Naive thymus-derived CD4-positive, alpha-beta T cell (primary cell): Measurements from ENCODE around the gene RXRB. TPM values are rescaled to one million over a fixed set of nuclear protein-coding genes. Genes with fewer than 3 reads are reported as not detected.
"Not testable (repeated sequence)": the region's sequence is repeated elsewhere in the genome, so short reads cannot be mapped to it uniquely, and the experiment has no call there.

Source experiments
- ATAC-seq: fragments of 150-1000 bp; cut with Tn5 transposase; 2 replicates; pipeline ENCODE4 v1.10.0; 2021; ENCODE audit warnings: mild to moderate bottlenecking, moderate library complexity
- CTCF ChIA-PET: fragments of 350-600 bp; sonication (Branson Sonifier 250); formaldehyde crosslinking; loops from one replicate; lab custom pipeline; 2021; ENCODE audit warnings: antibody characterized with exemption; lab: Charles Lee
- POLR2A ChIA-PET: fragments of 350-600 bp; sonication (Branson Sonifier 250); formaldehyde crosslinking; loops from one replicate; lab custom pipeline; 2021; ENCODE audit warnings: antibody characterized with exemption, inconsistent platforms; lab: Charles Lee
- DNase-seq, 9 donors: peaks; one replicate each; pipeline versions ENCODE4 v3.0.0 to v3.0.0-alpha.2; 2020 to 2022; ENCODE audit warnings: mixed read lengths in 1 of 9
- H3K27ac ChIP-seq: one replicate; pipeline ENCODE4 v1.7.0; 2013; ENCODE audit warnings: mild to moderate bottlenecking, low read depth, low read length, moderate library complexity
- H3K27me3 ChIP-seq, 2 donors: one replicate each; pipeline ENCODE4 v1.7.0; 2013; ENCODE audit warnings: low read length in 2 of 2, mild to moderate bottlenecking in 2 of 2, moderate library complexity in 2 of 2; ENCODE audit not compliant: control insufficient read depth in 2 of 2, insufficient read depth in 2 of 2
- H3K36me3 ChIP-seq, 3 experiments: 1 replicate in 2 of 3; 2 replicates in 1 of 3; pipeline ENCODE4 v1.7.0; 2013; ENCODE audit warnings: low read length in 3 of 3, mild to moderate bottlenecking in 3 of 3, moderate library complexity in 1 of 3; ENCODE audit not compliant: insufficient read depth in 3 of 3, control insufficient read depth in 2 of 3
- H3K4me1 ChIP-seq, 2 donors: one replicate each; pipeline ENCODE4 v1.7.0; 2013; ENCODE audit warnings: low read length in 2 of 2, mild to moderate bottlenecking in 2 of 2, moderate library complexity in 1 of 2; ENCODE audit not compliant: control insufficient read depth in 2 of 2, insufficient read depth in 2 of 2
- H3K4me3 ChIP-seq: 2 replicates; pipeline ENCODE4 v1.7.0; 2013; ENCODE audit warnings: mild to moderate bottlenecking, low read length
- H3K9me3 ChIP-seq, 3 experiments: 1 replicate in 2 of 3; 2 replicates in 1 of 3; pipeline ENCODE4 v1.7.0; 2013; ENCODE audit warnings: low read length in 3 of 3; ENCODE audit not compliant: control insufficient read depth in 2 of 3
- H3K27ac Mint-ChIP-seq, 9 donors: one replicate each; pipeline ENCODE4 v1.8.0; 2020 to 2022; ENCODE audit warnings: mixed read lengths in 9 of 9, mild to moderate bottlenecking in 8 of 9, moderate library complexity in 5 of 9, inconsistent platforms in 2 of 9
- H3K27me3 Mint-ChIP-seq, 5 donors: one replicate each; pipeline ENCODE4 v1.8.0; 2021 to 2022; ENCODE audit warnings: mixed read lengths in 5 of 5, mild to moderate bottlenecking in 1 of 5
- H3K36me3 Mint-ChIP-seq, 5 donors: one replicate each; pipeline ENCODE4 v1.8.0; 2020 to 2022; ENCODE audit warnings: mixed read lengths in 5 of 5, mild to moderate bottlenecking in 3 of 5, inconsistent platforms in 1 of 5
- H3K4me1 Mint-ChIP-seq, 7 donors: one replicate each; pipeline ENCODE4 v1.8.0; 2020 to 2022; ENCODE audit warnings: mixed read lengths in 7 of 7, mild to moderate bottlenecking in 3 of 7, inconsistent platforms in 1 of 7
- H3K4me3 Mint-ChIP-seq, 10 donors: one replicate each; pipeline ENCODE4 v1.8.0; 2020 to 2022; ENCODE audit warnings: mild to moderate bottlenecking in 10 of 10, mixed read lengths in 10 of 10, moderate library complexity in 6 of 10, inconsistent platforms in 2 of 10
- H3K9me3 Mint-ChIP-seq, 11 donors: one replicate each; pipeline ENCODE4 v1.8.0; 2020 to 2022; ENCODE audit warnings: mixed read lengths in 11 of 11, mild to moderate bottlenecking in 4 of 11, inconsistent platforms in 1 of 11, moderate library complexity in 1 of 11
- intact Hi-C, 2 donors: fragments of 100-400 bp; cut with micrococcal nuclease; formaldehyde crosslinking; loops; one replicate each; pipeline ENCODE4 v1.15.1; 2023
- polyA plus RNA-seq, 2 donors: library from polyadenylated mRNA; unstranded; fragments of 300-500 nt; fragmentation: Illumina TruSeq; gene quantifications; one replicate each; pipeline ENCODE4 v1.2.3, GENCODE V29; 2021
- total RNA-seq, 6 experiments: library from RNA in 5 of 6; stranded (reverse) in 5 of 6; gene quantifications; 1 replicate in 5 of 6; 2 replicates in 1 of 6; pipeline ENCODE4 v1.2.3 and lab custom pipeline; 2021 to 2026

The RXRB gene
- total and polyA plus RNA-seq, 7 experiments from 2014 or later, result 7.6 to 103 (median 71.2) TPM

- Mint-ChIP-seq H3K4me1 (no peaks in the 10 kb centered on the region), H3K9me3 (no peaks in the 10 kb centered on the region), H3K27me3 (peaks cover 23 to 58% (median 28%) of the 10 kb centered on the region in 5 donors), H3K4me3 (no peak overlapping the region), H3K27ac (no peak overlapping the region), H3K36me3 (no peaks in the 10 kb centered on the region)
- DNase-seq (no peak), ATAC-seq (no peak)
- Histone ChIP-seq H3K4me1 (no peaks in the 10 kb centered on the region), H3K9me3 (no peaks in the 10 kb centered on the region), H3K27me3 (no peaks in the 10 kb centered on the region), H3K36me3 (no peaks in the 10 kb centered on the region), H3K4me3 (no peak overlapping the region), H3K27ac (no peak overlapping the region)
- intact Hi-C loops, result no loop called here
- ChIA-PET POLR2A (interaction anchor here (1.4 kb wide), 2 partner anchors 14 to 27 kb away, joined by 4 to 5 read pairs; partner anchors contain the start of gene RING1), CTCF (interaction anchor here (1.6 kb wide), 1 partner anchor 13 kb away, joined by 5 read pairs; no protein-coding TSS in a partner anchor)
Observed at GRCh38 chr6:33235221-33235634, 34.8 kb upstream of the RXRB start.

- H3K4me3 ChIP-seq, DNase-seq, H3K4me1 ChIP-seq, H3K9me3 Mint-ChIP-seq, H3K27me3 ChIP-seq, ATAC-seq, H3K4me3 Mint-ChIP-seq, H3K36me3 Mint-ChIP-seq, intact Hi-C loops, H3K9me3 ChIP-seq, H3K27ac Mint-ChIP-seq, POLR2A ChIA-PET, H3K27ac ChIP-seq, H3K4me1 Mint-ChIP-seq, H3K36me3 ChIP-seq: not testable (repeated sequence)
- peaks cover 19 to 74% (median 29%) of the 10 kb centered on the region in 5 donors for H3K27me3 Mint-ChIP-seq
- CTCF ChIA-PET, result interaction anchor here (0.6 kb wide), 1 partner anchor 402 kb away, joined by 5 read pairs; no protein-coding TSS in a partner anchor
Observed at GRCh38 chr6:33226503-33227120, 26.1 kb upstream of the RXRB start.

GRCh38 chr6:33217681-33218080 is 17.2 kb upstream of the RXRB start:
- no peak for ATAC-seq
- no peaks in the 10 kb centered on the region for H3K9me3 ChIP-seq
- peaks cover 12 to 19% (median 15%) of the 10 kb centered on the region in 7 donors for H3K4me1 Mint-ChIP-seq
- no peak overlapping the region for H3K4me3 ChIP-seq
- H3K9me3 Mint-ChIP-seq, result peaks cover 0 to 1% (median 0%) of the 10 kb centered on the region in 11 donors
- peaks cover 3 to 12% of the 10 kb centered on the region in 2 donors for H3K4me1 ChIP-seq
- peaks cover 22 to 60% (median 24%) of the 10 kb centered on the region in 5 donors for H3K27me3 Mint-ChIP-seq
- no peak overlapping the region for H3K27ac ChIP-seq
- H3K36me3 ChIP-seq, result no peaks in the 10 kb centered on the region
- H3K36me3 Mint-ChIP-seq, result peaks cover 0 to 1% (median 0%) of the 10 kb centered on the region in 5 donors
- H3K4me3 Mint-ChIP-seq, result no peak overlapping the region
- intact Hi-C loops, result no loop called here
- no peaks in the 10 kb centered on the region for H3K27me3 ChIP-seq
- DNase-seq, result no peak
- CTCF ChIA-PET, result interaction anchor here (0.6 to 2.1 kb wide), 2 partner anchors 31 to 190 kb away, joined by 3 to 5 read pairs; no protein-coding TSS in a partner anchor
- no peak overlapping the region for H3K27ac Mint-ChIP-seq
- POLR2A ChIA-PET, result no interaction called here

- H3K36me3 Mint-ChIP-seq, result peaks cover 0 to 5% (median 0%) of the 10 kb centered on the region in 5 donors
- intact Hi-C loops, result no loop called here
- H3K9me3 ChIP-seq, result no peaks in the 10 kb centered on the region
- H3K27me3 Mint-ChIP-seq, result peaks cover 18 to 60% (median 27%) of the 10 kb centered on the region in 5 donors
- no peak overlapping the region for H3K27ac ChIP-seq
- H3K36me3 ChIP-seq, result peaks cover 0 to 3% (median 2%) of the 10 kb centered on the region in 3 experiments
- no peak overlapping the region for H3K4me3 ChIP-seq
- ATAC-seq (no peak), DNase-seq (no peak)
- peaks cover 3 to 13% of the 10 kb centered on the region in 2 donors for H3K4me1 ChIP-seq
- H3K4me3 Mint-ChIP-seq, result no peak overlapping the region
- ChIA-PET POLR2A (no interaction called here), CTCF (no interaction called here)
- H3K27ac Mint-ChIP-seq, result no peak overlapping the region
- H3K27me3 ChIP-seq, result peaks cover 0 to 3% of the 10 kb centered on the region in 2 donors
- peaks cover 14 to 24% (median 19%) of the 10 kb centered on the region in 7 donors for H3K4me1 Mint-ChIP-seq
- peaks cover 0 to 1% (median 0%) of the 10 kb centered on the region in 11 donors for H3K9me3 Mint-ChIP-seq
Observed at GRCh38 chr6:33217246-33217645, 16.8 kb upstream of the RXRB start.

- H3K36me3 Mint-ChIP-seq, result peaks cover 0 to 7% (median 0%) of the 10 kb centered on the region in 5 donors
- DNase-seq, result no peak
- peaks cover 14 to 28% (median 22%) of the 10 kb centered on the region in 7 donors for H3K4me1 Mint-ChIP-seq
- ChIA-PET CTCF (no interaction called here), POLR2A (no interaction called here)
- ATAC-seq, result no peak
- H3K27ac Mint-ChIP-seq, result no peak overlapping the region
- peaks cover 3 to 13% of the 10 kb centered on the region in 2 donors for H3K4me1 ChIP-seq
- peaks cover 0 to 3% of the 10 kb centered on the region in 2 donors for H3K27me3 ChIP-seq
- H3K9me3 ChIP-seq, result no peaks in the 10 kb centered on the region
- H3K4me3 Mint-ChIP-seq, result no peak overlapping the region
- no peak overlapping the region for H3K4me3 ChIP-seq
- H3K9me3 Mint-ChIP-seq, result no peaks in the 10 kb centered on the region
- intact Hi-C loops, result no loop called here
- H3K36me3 ChIP-seq, result peaks cover 0 to 11% (median 6%) of the 10 kb centered on the region in 3 experiments
- H3K27ac ChIP-seq, result no peak overlapping the region
- H3K27me3 Mint-ChIP-seq, result peaks cover 12 to 53% (median 20%) of the 10 kb centered on the region in 5 donors
Observed at GRCh38 chr6:33216117-33216649, 15.7 kb upstream of the RXRB start.

- no peak for ATAC-seq
- peaks cover 12 to 51% (median 20%) of the 10 kb centered on the region in 5 donors for H3K27me3 Mint-ChIP-seq
Observed at GRCh38 chr6:33215271-33216116, 15.0 kb upstream of the RXRB start.

More at GRCh38 chr6:33215271-33216116, 15.0 kb upstream of the RXRB start:
- Histone ChIP-seq H3K27me3 (peaks cover 0 to 3% of the 10 kb centered on the region in 2 donors), H3K27ac (no peak overlapping the region), H3K36me3 (peaks cover 0 to 18% (median 6%) of the 10 kb centered on the region in 3 experiments), H3K4me1 (peaks cover 3 to 13% of the 10 kb centered on the region in 2 donors), H3K9me3 (no peaks in the 10 kb centered on the region), H3K4me3 (no peak overlapping the region)
- H3K27ac Mint-ChIP-seq, result peak overlapping the region in 2 of 9 donors; percentile 10 to 17
- H3K9me3 Mint-ChIP-seq, result no peaks in the 10 kb centered on the region
- peaks cover 0 to 9% (median 4%) of the 10 kb centered on the region in 5 donors for H3K36me3 Mint-ChIP-seq
- no peak for DNase-seq
- H3K4me3 Mint-ChIP-seq, result no peak overlapping the region
- CTCF ChIA-PET, result no interaction called here
- H3K4me1 Mint-ChIP-seq, result peaks cover 17 to 28% (median 22%) of the 10 kb centered on the region in 7 donors
- POLR2A ChIA-PET, result no interaction called here
- intact Hi-C loops, result no loop called here
